ENCODE results near the gene GDF2. TPM values are rescaled to one million over a fixed set of nuclear protein-coding genes. Genes with fewer than 3 reads are reported as not detected.

Gene GDF2
- total RNA-seq, 1 donor from 2014 or later: 7.2 TPM

- DNase-seq (ENCODE audit: low spot score) (no peak), ATAC-seq (no peak)
These were observed 27.7 kb downstream of the GDF2 start for GRCh38 chr10:47349941-47350371.

GRCh38 chr10:47350671-47351640 lies 28.7 kb downstream of the GDF2 start:
- ATAC-seq (no peak), DNase-seq (ENCODE audit: low spot score) (no peak)

- no peak for ATAC-seq
- no peak for DNase-seq (ENCODE audit: low spot score)
These were observed 29.9 kb downstream of the GDF2 start for GRCh38 chr10:47351899-47352815.

GRCh38 chr10:47353351-47353750 lies 31.1 kb downstream of the GDF2 start:
- ATAC-seq (no peak), DNase-seq (ENCODE audit: low spot score) (no peak)

- no peak for ATAC-seq
These were observed 31.9 kb downstream of the GDF2 start for GRCh38 chr10:47354165-47354564.

GRCh38 chr10:47354900-47355299 lies 32.6 kb downstream of the GDF2 start:
- no peak for ATAC-seq
- DNase-seq (ENCODE audit: low spot score): no peak

More at GRCh38 chr10:47354165-47354564, 31.9 kb downstream of the GDF2 start:
- DNase-seq (ENCODE audit: low spot score): no peak

- no peak for ATAC-seq
- DNase-seq (ENCODE audit: low spot score): no peak
These were observed 34.5 kb downstream of the GDF2 start for GRCh38 chr10:47356708-47357107.

- DNase-seq (ENCODE audit: low spot score): no peak
- ATAC-seq: no peak
These were observed 34.9 kb downstream of the GDF2 start for GRCh38 chr10:47357131-47357582.

- DNase-seq (ENCODE audit: low spot score) (no peak), ATAC-seq (no peak)
These were observed 35.7 kb downstream of the GDF2 start for GRCh38 chr10:47357911-47358310.

- ATAC-seq: no peak
- no peak for DNase-seq (ENCODE audit: low spot score)
These were observed 36.2 kb downstream of the GDF2 start for GRCh38 chr10:47358457-47358856.

- ATAC-seq (no peak), DNase-seq (ENCODE audit: low spot score) (no peak)
These were observed 36.8 kb downstream of the GDF2 start for GRCh38 chr10:47359101-47359500.

- no peak for DNase-seq (ENCODE audit: low spot score)
These were observed 37.6 kb downstream of the GDF2 start for GRCh38 chr10:47359626-47360418.

GRCh38 chr10:47360419-47361040 lies 38.3 kb downstream of the GDF2 start:
- ATAC-seq (no peak), DNase-seq (ENCODE audit: low spot score) (no peak)

More at GRCh38 chr10:47359626-47360418, 37.6 kb downstream of the GDF2 start:
- no peak for ATAC-seq

GRCh38 chr10:47361293-47361692 lies 39.0 kb downstream of the GDF2 start:
- ATAC-seq (peak; percentile 56), DNase-seq (ENCODE audit: low spot score) (no peak)

- DNase-seq (ENCODE audit: low spot score) (no peak), ATAC-seq (no peak)
These were observed 39.9 kb downstream of the GDF2 start for GRCh38 chr10:47362199-47362598.

GRCh38 chr10:47363781-47364180 lies 41.5 kb downstream of the GDF2 start:
- DNase-seq (ENCODE audit: low spot score) (no peak), ATAC-seq (peak; percentile 73)

- ATAC-seq (no peak), DNase-seq (ENCODE audit: low spot score) (no peak)
These were observed 42.1 kb downstream of the GDF2 start for GRCh38 chr10:47364366-47364765.

GRCh38 chr10:47364911-47365310 lies 42.7 kb downstream of the GDF2 start:
- DNase-seq (ENCODE audit: low spot score): no peak
- no peak for ATAC-seq

- DNase-seq (ENCODE audit: low spot score) (no peak), ATAC-seq (no peak)
These were observed 43.4 kb downstream of the GDF2 start for GRCh38 chr10:47365431-47366180.
